ENCODE data around the gene PDGFB. TPM values are rescaled to one million over a fixed set of nuclear protein-coding genes. Genes with fewer than 3 reads are reported as not detected.

PDGFB gene
- total RNA-seq, 2 experiments from 2014 or later = 0.45 to 0.69 TPM

DNA sequence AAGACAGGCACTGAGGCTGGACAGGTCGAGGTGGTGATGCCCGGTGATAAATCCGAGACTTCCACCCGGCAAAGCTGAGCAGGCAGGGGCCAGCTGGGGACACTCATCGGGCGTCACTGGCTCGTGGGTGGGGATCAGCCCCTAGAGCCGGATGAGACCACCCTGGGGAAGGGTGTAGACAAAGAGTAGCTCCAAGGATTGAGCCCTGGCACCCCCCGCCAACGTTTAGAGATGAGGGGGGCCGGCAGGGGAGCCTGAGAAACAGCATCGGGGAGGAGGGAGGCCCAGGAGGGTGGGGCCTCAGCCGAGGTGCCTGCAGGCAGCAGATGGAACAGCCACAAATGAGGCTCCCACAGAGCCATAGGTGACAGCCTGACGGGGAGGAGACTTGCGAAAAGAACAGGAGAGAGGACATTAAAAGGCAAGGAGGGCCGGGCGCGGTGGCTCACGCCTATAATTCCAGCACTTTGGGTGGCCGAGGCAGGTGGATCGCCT is 64.9 kb downstream of the PDGFB start:
- ATAC-seq (ENCODE audit: poor library complexity) = no peak
- ChIA-PET POLR2A (no interaction called here), CTCF (interaction anchor here (0.9 to 1.2 kb wide), 2 partner anchors 136 to 310 kb away, joined by 3 read pairs; no protein-coding TSS in a partner anchor)
- intact Hi-C loops (cut with DNase I, micrococcal nuclease) = no loop called here
- Mint-ChIP-seq H3K27ac (no peak overlapping the region), H3K4me3 (no peak overlapping the region), H3K27me3 (no peaks in the 10 kb centered on the region), H3K36me3 (ENCODE audit: low read depth) (no peaks in the 10 kb centered on the region), H3K4me1 (ENCODE audit: low read depth) (peaks cover 19% of the 10 kb centered on the region), H3K9me3 (no peaks in the 10 kb centered on the region)
- no peaks in the 10 kb centered on the region for H3K27me3 ChIP-seq (ENCODE audit: control insufficient read depth in 1 of 2, insufficient read depth in 2 of 2, low read length in 2 of 2)
- no peak overlapping the region for H3K27ac ChIP-seq (ENCODE audit: low read depth in 1 of 2, low read length in 2 of 2)
- no peak overlapping the region for H3K4me3 ChIP-seq (ENCODE audit: low read length)
- TF ChIP-seq, protein P1, sequence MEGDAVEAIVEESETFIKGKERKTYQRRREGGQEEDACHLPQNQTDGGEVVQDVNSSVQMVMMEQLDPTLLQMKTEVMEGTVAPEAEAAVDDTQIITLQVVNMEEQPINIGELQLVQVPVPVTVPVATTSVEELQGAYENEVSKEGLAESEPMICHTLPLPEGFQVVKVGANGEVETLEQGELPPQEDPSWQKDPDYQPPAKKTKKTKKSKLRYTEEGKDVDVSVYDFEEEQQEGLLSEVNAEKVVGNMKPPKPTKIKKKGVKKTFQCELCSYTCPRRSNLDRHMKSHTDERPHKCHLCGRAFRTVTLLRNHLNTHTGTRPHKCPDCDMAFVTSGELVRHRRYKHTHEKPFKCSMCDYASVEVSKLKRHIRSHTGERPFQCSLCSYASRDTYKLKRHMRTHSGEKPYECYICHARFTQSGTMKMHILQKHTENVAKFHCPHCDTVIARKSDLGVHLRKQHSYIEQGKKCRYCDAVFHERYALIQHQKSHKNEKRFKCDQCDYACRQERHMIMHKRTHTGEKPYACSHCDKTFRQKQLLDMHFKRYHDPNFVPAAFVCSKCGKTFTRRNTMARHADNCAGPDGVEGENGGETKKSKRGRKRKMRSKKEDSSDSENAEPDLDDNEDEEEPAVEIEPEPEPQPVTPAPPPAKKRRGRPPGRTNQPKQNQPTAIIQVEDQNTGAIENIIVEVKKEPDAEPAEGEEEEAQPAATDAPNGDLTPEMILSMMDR (IDR thresholded peaks at IDR 0.05) = no peak
- H3K4me1 ChIP-seq (ENCODE audit: insufficient read depth, low read length) = peaks cover 37% of the 10 kb centered on the region
- H3K36me3 ChIP-seq (ENCODE audit: insufficient read depth, low read length) = no peaks in the 10 kb centered on the region
- DNase-seq = no peak
- H3K9me3 ChIP-seq (ENCODE audit: control insufficient read depth in 1 of 2, insufficient read depth in 1 of 2, low read length in 2 of 2) = peaks cover 0 to 16% of the 10 kb centered on the region in 2 experiments

DNA sequence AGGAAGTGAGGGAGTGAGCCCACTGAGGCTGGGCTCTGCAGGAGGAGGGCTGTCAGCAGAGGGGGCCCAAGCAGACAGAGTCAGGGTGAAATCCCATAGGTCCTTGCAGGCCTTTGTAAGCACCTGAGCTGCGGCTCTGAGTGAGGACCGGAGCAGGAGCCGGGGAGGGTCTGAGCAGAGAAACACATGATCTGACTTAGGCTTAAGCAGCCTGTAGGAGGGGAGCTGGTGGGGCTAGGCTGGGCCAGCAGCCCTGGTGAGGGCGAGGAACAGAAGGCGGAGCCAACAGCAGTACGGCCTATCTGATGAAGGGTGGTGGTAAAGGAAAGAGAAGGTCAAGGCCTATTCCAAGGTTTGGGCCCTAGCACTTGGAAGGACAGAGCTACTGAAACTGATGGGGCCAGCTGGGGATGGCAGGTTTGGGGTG is 65.4 kb downstream of the PDGFB start:
- Mint-ChIP-seq H3K27ac (no peak overlapping the region), H3K36me3 (ENCODE audit: low read depth) (no peaks in the 10 kb centered on the region), H3K4me3 (no peak overlapping the region), H3K27me3 (no peaks in the 10 kb centered on the region), H3K4me1 (ENCODE audit: low read depth) (peaks cover 23% of the 10 kb centered on the region), H3K9me3 (no peaks in the 10 kb centered on the region)
- CTCF ChIA-PET = interaction anchor here (0.9 to 1.2 kb wide), 2 partner anchors 137 to 310 kb away, joined by 3 read pairs; no protein-coding TSS in a partner anchor
- Histone ChIP-seq H3K9me3 (ENCODE audit: control insufficient read depth in 1 of 2, insufficient read depth in 1 of 2, low read length in 2 of 2) (peaks cover 0 to 16% of the 10 kb centered on the region in 2 experiments), H3K27me3 (ENCODE audit: control insufficient read depth in 1 of 2, insufficient read depth in 2 of 2, low read length in 2 of 2) (no peaks in the 10 kb centered on the region), H3K27ac (ENCODE audit: low read depth in 1 of 2, low read length in 2 of 2) (no peak overlapping the region), H3K4me1 (ENCODE audit: insufficient read depth, low read length) (peaks cover 41% of the 10 kb centered on the region), H3K4me3 (ENCODE audit: low read length) (no peak overlapping the region), H3K36me3 (ENCODE audit: insufficient read depth, low read length) (no peaks in the 10 kb centered on the region)
- POLR2A ChIA-PET = no interaction called here
- intact Hi-C loops (cut with DNase I, micrococcal nuclease) = no loop called here
- ATAC-seq (ENCODE audit: poor library complexity) (no peak), DNase-seq (no peak)
- TF ChIP-seq, protein P1 (IDR thresholded peaks at IDR 0.05) = no peak

DNA sequence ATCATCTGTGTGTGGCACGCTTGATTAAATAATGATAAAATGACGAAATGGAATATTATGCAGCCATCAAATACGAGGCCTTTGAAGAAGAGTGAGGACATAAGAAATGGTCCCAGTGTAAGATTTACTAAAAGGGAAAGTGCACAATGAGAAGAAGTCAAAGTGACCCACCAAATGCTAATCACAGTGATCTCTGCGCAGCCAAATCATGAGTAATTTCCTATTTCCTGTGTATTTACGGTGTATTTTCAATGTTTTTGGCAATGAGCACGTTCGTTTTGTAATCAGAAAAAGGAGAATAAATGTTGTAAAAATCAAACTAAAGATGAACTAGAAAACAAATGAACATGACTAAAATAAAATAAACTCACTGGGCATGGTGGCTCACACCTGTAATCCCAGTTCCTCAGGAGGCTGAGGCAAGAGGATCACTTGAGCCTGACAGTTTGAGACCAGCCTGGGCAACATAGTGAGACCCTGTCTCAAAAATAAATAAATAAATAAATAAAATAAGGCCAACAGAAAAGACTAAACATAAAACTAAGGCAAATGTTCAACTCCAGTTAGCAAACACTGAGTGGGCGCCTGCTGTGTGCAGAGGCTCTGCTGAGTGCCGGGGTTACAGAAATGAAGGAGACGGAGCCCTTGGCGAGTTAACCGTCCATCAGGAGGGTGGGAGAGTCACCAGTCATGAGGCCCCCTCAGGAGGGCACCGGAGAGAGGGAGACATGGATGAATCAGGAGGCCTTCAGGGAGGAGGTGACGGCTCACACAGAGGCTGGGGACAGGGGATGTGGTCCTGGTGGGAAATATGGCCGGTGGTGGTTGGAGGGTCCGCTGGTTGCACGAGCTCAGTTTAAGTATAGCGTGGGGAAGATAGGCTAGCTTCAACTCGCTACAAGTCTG is 66.3 kb downstream of the PDGFB start:
- ATAC-seq (ENCODE audit: poor library complexity) = no peak
- H3K4me1 Mint-ChIP-seq (ENCODE audit: low read depth) = peaks cover 33% of the 10 kb centered on the region
- Histone ChIP-seq H3K4me3 (ENCODE audit: low read length) (no peak overlapping the region), H3K4me1 (ENCODE audit: insufficient read depth, low read length) (peaks cover 51% of the 10 kb centered on the region), H3K27ac (ENCODE audit: low read depth in 1 of 2, low read length in 2 of 2) (no peak overlapping the region), H3K9me3 (ENCODE audit: control insufficient read depth in 1 of 2, insufficient read depth in 1 of 2, low read length in 2 of 2) (peaks cover 0 to 16% of the 10 kb centered on the region in 2 experiments), H3K27me3 (ENCODE audit: control insufficient read depth in 1 of 2, insufficient read depth in 2 of 2, low read length in 2 of 2) (no peaks in the 10 kb centered on the region), H3K36me3 (ENCODE audit: insufficient read depth, low read length) (no peaks in the 10 kb centered on the region)
- intact Hi-C loops (cut with DNase I, micrococcal nuclease) = no loop called here
- H3K9me3 Mint-ChIP-seq = no peaks in the 10 kb centered on the region
- DNase-seq = peak in 2 of 14 experiments; percentile 10 to 31
- H3K27ac Mint-ChIP-seq = peak overlapping the region; percentile 80
- no peaks in the 10 kb centered on the region for H3K27me3 Mint-ChIP-seq
- H3K36me3 Mint-ChIP-seq (ENCODE audit: low read depth) = no peaks in the 10 kb centered on the region
- ChIA-PET CTCF (interaction anchor here (1.2 kb wide), 1 partner anchor 309 kb away, joined by 3 read pairs; no protein-coding TSS in a partner anchor), POLR2A (no interaction called here)
- TF ChIP-seq, protein P1 (IDR thresholded peaks at IDR 0.05) = no peak
- H3K4me3 Mint-ChIP-seq = no peak overlapping the region

All from CD4-positive, alpha-beta T cell (primary cell).